Measurements from ENCODE around the gene CPHXL. TPM values are rescaled to one million over a fixed set of nuclear protein-coding genes. Genes with fewer than 3 reads are reported as not detected.

CPHXL gene
- total RNA-seq, 1 donor = not detected

GRCh38 chr16:75682308-75682707 lies 44.0 kb downstream of the CPHXL start:
- no peak for DNase-seq (ENCODE audit: low read depth)
- TF ChIP-seq CTCF (IDR thresholded peaks at IDR 0.05; ENCODE audit: insufficient read depth, low read length) = no peak
- no peak overlapping the region for H3K4me3 ChIP-seq (ENCODE audit: low read depth, low read length)

DNA sequence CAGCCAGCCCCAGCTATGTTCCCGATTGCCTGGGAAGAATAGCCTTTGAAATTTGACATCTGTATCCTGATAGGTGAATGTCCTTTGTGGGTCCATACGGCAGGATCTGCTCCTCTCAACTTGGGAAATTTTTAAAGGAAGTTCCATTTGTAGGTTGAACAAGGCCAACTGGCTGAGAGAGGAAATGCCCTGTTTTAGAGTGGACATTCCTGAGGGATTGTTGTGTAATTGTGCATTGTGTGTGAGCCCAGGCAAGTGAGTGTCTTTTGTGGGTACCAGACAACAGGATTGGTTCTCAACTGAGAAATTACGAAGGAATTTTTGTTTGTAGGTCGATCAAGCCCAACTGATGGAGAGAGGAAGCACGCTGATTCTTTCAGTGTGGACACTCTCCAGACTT lies 46.9 kb downstream of the CPHXL start:
- peak; percentile 11 for DNase-seq (ENCODE audit: low read depth)
- no peak for TF ChIP-seq CTCF (IDR thresholded peaks at IDR 0.05; ENCODE audit: insufficient read depth, low read length)
- H3K4me3 ChIP-seq (ENCODE audit: low read depth, low read length) = no peak overlapping the region

- DNase-seq (ENCODE audit: low read depth) = no peak
- no peak within 1 kb of the TSS for H3K4me3 ChIP-seq (ENCODE audit: low read depth, low read length)
- no peak for TF ChIP-seq CTCF (IDR thresholded peaks at IDR 0.05; ENCODE audit: insufficient read depth, low read length)
These were observed 49.4 kb downstream of the CPHXL start, which contains the start of gene CPHXL2 for GRCh38 chr16:75676909-75677308. Gene CPHXL2 (minus strand): TSS chr16:75677009. CDS start chr16:75676999, 10 bp downstream.

GRCh38 chr16:75667503-75667902 lies 58.8 kb downstream of the CPHXL start:
- no peak for DNase-seq (ENCODE audit: low read depth)
- no peak for TF ChIP-seq CTCF (IDR thresholded peaks at IDR 0.05; ENCODE audit: insufficient read depth, low read length)
- no peak overlapping the region for H3K4me3 ChIP-seq (ENCODE audit: low read depth, low read length)

Small RNA genes within 50 kb of the gene (small RNA-seq; reads per million reads assigned to genes)
- gene RN7SL520P = not detected

Other genes starting within 250 kb of the CPHXL start
- gene CHST6, start 231.0 kb downstream of the CPHXL start, total RNA-seq (ENCODE audit: low replicate concordance) = 0.16 and 0.27 TPM in 2 replicates
- 0.09 TPM in 1 of 2 replicates, not detected in the other for gene CHST5, start 190.4 kb downstream of the CPHXL start, total RNA-seq (ENCODE audit: low replicate concordance)
- 6.4 and 13.9 TPM in 2 replicates for gene TMEM231, start 170.2 kb downstream of the CPHXL start, total RNA-seq (ENCODE audit: low replicate concordance)
- 46.5 and 105 TPM in 2 replicates for gene GABARAPL2, start 160.1 kb downstream of the CPHXL start, total RNA-seq (ENCODE audit: low replicate concordance)
- gene ADAT1, start 103.2 kb downstream of the CPHXL start, total RNA-seq (ENCODE audit: low replicate concordance) = 32.9 and 65.1 TPM in 2 replicates
- 75.6 and 144 TPM in 2 replicates for gene KARS1, start 78.8 kb downstream of the CPHXL start, total RNA-seq (ENCODE audit: low replicate concordance)
- gene TERF2IP, start 78.7 kb downstream of the CPHXL start, total RNA-seq (ENCODE audit: low replicate concordance) = 42.5 and 78.1 TPM in 2 replicates
- not detected in 2 replicates for gene CPHXL2, start 49.5 kb downstream of the CPHXL start, total RNA-seq (ENCODE audit: low replicate concordance)
- gene DUXB, start 25.0 kb downstream of the CPHXL start, total RNA-seq (ENCODE audit: low replicate concordance) = not detected in 2 replicates

Measured in fibroblast of the aortic adventitia (primary cell).